Glomerular visceral epithelial cell (primary cell): ENCODE measurements around the gene AHCTF1.
A peak's percentile ranks its signal among the peaks of the same experiment; 100 is the strongest.
"Not testable (repeated sequence)": the region's sequence is repeated elsewhere in the genome, so short reads cannot be mapped to it uniquely, and the experiment has no call there.

Source experiments
- DNase-seq: peaks from one replicate; pipeline ENCODE4 v3.0.0-alpha.2; 2016; ENCODE audit errors: extremely low spot score

The AHCTF1 gene

DNA sequence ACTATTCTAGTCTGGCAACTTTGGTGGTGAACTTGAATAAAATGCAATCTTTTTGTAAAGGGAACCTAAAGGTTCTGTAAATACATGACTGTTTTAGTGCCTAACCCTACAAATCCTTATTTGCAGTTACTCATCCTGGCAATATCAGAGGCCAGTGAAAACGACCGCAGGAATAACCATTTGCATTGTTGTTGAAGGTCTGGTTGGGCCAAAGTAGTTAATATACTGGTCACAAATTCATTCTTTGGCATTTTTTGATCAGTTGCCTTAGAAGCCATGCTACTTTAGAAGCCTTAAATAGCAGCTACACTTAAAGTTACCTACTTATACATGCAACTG is 93.7 kb downstream of the AHCTF1 start:
- DNase-seq: no peak

- peak; percentile 14 for DNase-seq
Observed at GRCh38 chr1:246837418-246838117, 94.2 kb downstream of the AHCTF1 start.

GRCh38 chr1:246836209-246836966 is 95.4 kb downstream of the AHCTF1 start:
- DNase-seq: peak; percentile 3

GRCh38 chr1:246831543-246831942 is 100.2 kb downstream of the AHCTF1 start:
- DNase-seq: no peak

DNA sequence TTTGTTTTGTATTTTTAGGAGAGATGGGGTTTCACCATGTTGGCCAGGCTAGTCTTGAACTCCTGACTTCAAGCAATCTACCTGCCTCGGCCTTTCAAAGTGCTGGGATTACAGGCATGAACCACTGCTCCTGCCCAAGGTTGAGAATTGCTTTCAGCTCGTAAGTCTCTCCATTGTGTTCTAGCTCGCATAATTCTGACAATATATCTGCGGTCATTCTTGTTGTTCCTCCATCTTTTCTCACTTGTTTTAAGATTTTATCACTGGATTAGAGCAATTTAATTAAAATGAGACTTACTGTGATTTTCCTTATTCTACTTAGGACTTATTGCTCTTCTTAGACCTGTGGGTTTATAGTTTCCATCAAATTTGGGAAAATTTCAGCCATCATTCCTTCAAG is 102.9 kb downstream of the AHCTF1 start:
- no peak for DNase-seq

- DNase-seq: no peak
Observed at GRCh38 chr1:246827396-246827795, 104.4 kb downstream of the AHCTF1 start.

GRCh38 chr1:246825557-246826175 is 106.1 kb downstream of the AHCTF1 start:
- no peak for DNase-seq

DNA sequence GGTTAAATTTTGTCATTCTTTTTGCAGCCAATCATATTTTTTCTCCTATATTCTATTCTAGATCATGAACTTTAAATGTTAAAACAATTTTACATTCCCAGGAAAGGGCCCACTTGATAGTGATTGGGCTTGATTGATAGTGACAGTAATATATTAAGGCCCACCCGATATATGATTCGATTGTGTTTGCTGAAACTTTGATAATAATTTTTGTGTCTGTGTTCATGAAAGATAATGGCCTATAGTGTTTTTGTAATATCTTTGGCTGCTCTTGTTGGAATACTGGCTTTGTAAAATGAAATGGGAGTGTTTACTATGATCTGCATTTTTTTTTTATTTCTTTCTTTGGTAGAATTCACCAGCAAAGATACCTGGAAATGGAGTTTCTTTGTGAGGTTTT is 107.2 kb downstream of the AHCTF1 start:
- DNase-seq: no peak

DNA sequence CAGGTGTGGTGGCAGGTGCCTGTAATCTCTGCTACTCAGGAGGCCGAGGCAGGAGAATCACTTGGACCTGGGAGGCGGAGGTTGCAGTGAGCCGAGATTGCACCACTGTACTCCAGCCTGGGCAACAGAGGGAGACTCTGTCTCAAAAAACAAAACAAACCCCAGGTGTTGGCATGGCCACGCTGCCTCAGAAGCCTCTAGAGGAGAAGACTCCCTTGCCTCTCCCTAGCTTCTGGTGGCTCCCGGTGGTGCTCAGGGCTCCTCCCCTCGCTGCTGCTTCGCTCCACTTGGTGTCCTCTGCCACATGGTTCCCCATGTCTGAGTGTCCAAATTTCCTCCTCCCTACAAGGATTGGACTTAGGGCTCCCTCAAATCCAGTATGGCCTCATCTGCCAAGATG is 109.6 kb downstream of the AHCTF1 start:
- not testable (repeated sequence) for DNase-seq

GRCh38 chr1:246820666-246821065 is 111.1 kb downstream of the AHCTF1 start:
- no peak for DNase-seq

DNA sequence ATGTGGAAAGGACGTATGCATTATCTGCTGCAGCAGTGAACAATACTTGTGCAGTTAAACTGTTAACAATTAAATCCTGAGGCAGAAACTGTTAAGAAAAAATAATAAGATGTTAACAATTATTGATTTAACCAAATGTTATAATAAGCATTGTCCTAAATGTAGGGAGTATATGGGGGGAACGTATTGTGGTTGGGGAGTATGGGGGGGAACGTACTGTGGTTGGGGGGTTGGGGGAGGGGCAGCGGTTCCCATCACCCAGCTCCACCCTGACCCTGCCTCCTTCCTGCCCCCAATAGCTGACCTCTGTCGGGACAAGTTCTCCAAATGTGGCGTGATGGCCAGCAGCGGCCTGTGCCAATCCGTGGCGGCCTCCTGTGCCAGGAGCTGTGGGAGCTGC is 114.0 kb downstream of the AHCTF1 start:
- peak; percentile 11 for DNase-seq

DNA sequence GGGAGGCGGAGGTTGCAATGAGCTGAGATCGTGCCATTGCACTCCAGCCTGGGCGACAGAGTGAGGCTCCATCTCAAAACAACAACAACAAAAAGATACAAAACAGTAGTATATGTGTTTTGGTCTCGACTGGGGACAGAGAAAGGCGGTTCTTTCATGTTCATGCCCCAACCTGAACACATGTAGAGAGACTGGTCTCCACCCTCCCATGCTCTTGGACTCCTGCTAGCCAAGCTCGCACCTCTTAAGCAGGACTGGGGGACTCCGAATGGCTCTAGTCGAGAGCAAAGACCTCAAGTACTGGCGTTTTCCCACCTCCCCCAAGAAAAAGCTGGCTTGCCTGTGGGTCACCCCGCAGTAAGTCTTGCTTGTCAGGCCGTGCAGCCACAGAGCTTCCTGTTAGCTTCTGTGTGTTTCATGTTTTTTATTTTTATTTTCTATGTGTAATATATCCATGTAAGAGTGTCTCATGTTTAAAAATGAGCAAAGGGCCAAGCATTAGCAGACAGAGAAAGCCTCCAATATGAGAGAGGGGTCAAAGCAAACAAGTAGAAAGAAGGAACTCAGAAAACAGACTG is 116.0 kb downstream of the AHCTF1 start:
- DNase-seq: no peak

DNA sequence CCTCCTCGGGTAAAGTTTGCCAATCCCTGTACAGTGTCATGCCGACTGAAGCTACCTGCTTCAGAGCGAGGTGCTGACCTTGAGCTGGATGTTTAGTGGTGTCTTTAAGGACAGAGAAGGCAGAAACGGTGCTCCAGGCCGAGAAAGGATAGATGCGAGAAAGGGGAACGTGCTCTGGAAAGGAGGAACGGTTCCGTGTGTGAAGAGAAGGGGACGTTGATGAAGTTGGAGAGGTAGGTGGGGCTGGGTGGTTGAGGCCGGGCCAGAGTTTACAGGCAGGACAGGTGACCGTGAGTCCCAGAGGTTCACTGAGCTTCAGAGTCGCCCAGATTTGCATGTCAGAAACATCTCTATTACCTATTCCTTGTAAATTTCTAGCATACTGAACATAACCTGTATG is 116.9 kb downstream of the AHCTF1 start:
- no peak for DNase-seq

DNA sequence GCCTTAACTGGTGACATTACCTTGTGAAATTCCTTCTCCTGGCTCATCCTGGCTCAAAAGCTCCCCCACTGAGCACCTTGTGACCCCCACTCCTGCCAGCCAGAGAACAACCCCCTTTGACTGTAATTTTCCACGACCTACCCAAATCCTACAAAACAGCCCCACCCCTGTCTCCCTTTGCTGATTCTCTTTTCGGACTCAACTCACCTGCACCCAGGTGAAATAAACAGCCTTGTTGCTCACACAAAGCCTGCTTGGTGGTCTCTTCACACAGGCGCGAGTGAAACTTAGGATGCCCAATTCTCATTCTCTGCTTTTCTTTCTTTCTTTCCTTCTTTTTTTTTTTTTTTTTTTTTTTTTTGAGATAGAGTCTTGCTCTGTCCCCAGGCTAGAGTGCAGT is 118.4 kb downstream of the AHCTF1 start:
- DNase-seq: not testable (repeated sequence)

DNA sequence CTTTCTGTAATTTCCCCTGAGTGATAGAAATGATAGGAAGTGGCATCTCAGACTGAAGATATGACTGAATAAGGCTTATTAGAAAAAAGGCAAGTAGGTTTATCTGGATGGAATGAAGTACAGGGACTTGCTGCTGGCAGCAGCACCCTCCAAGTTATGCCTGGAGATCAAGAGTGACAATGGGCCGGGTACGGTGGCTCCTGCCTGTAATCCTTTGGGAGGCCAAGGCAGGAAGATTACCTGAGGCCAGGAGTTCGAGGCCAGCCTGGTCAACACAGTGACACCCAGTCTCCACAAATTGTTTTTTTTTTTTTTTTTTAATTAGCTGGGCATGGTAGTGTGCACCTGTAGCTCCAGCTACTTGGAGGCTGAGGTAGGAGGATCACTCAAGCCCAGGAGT is 119.8 kb downstream of the AHCTF1 start:
- no peak for DNase-seq

- DNase-seq: no peak
Observed at GRCh38 chr1:246809473-246809872, 122.3 kb downstream of the AHCTF1 start.

- DNase-seq: no peak
Observed at GRCh38 chr1:246805135-246805716, 126.5 kb downstream of the AHCTF1 start.

DNA sequence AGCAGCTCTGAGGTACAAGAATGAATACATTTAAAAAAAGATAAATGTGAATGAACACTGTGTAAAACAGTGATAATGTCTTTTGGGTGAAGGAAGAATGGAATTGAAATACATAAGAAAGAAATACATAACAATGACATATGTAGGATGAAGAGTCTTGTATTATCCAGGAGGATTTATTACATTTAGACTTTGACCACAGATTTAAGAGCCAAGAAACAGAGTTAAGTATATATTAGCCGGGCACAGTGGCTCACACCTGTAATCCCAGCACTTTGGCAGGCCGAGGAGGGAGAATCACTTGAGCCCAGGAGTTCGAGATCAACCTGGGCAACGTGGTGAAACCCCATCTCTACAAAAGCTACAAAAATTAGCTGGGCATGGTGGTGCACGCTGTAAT is 127.9 kb downstream of the AHCTF1 start:
- no peak for DNase-seq

GRCh38 chr1:246803373-246803772 is 128.4 kb downstream of the AHCTF1 start:
- no peak for DNase-seq

DNA sequence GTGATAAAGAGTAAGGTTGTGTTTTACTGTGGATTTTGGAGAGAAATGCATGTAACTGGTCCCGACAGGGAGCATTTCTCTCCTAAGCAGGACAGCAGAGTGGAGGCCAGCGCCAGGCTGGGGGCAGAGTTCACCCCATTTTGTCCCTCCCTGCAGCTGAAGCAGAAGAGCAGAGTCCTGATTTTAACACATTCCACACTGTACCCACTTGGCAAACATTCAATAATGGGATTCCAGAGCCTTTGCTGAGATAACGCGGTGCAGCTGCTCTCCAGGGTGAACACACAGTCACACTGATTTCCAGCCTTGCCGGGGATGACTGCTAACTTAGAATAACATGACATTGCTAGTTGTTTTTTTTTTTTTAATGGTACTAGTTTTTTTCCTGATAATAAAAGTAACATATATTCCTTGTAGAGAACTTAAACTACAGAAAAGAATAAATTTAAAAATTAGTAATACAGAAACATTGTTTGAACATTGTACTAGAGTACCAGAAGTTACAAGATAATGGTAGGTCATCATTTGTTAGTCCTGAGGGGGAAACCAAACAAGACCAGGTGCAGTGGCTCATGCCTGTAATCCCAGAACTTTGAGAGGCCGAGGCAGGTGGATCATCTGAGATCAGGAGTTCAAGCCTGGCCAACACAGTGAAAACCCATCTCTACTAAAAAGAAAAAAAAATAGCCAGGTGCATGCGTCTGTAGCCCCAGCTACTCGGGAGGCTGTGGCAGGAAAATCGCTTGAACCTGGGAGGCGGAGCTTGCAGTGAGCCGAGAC is 130.3 kb downstream of the AHCTF1 start:
- no peak for DNase-seq

GRCh38 chr1:246800756-246801155 is 131.0 kb downstream of the AHCTF1 start:
- no peak for DNase-seq

DNA sequence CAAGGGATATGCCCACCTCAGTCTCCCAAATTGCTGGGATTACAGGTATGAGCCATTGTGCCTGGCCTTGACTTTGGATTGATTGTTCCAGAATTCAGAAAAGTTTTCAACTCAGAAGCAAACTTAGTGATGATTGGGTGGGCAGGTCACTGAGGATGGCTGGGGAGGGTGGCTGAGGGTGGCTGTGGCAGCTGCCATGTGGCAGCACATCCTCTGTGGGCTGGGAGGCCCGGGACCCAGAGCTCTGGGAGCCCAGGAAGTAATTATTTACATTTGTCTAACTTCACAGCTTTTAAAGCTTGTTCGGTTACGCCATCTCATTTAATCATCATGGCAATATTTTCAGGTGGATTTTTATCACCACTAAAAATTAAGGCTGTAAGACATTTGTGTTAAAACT is 131.4 kb downstream of the AHCTF1 start:
- DNase-seq: no peak
